HT-29 (cell line): ENCODE data around the gene MME. TPM values are rescaled to one million over a fixed set of nuclear protein-coding genes. Genes with fewer than 3 reads are reported as not detected.

Experiments
- DNase-seq: peaks from one replicate; pipeline ENCODE4 v3.0.0-alpha.2; 2015; ENCODE audit warnings: low spot score
- total RNA-seq: library from RNA; depleted of rRNA; stranded (reverse); fragments of >200 nt; shearing (Covaris generic); gene quantifications from 2 replicates; pipeline ENCODE4 v1.2.3, GENCODE V29; 2014

The MME gene
- total RNA-seq, 1 experiment from 2014 or later, result 0.03 TPM

DNA sequence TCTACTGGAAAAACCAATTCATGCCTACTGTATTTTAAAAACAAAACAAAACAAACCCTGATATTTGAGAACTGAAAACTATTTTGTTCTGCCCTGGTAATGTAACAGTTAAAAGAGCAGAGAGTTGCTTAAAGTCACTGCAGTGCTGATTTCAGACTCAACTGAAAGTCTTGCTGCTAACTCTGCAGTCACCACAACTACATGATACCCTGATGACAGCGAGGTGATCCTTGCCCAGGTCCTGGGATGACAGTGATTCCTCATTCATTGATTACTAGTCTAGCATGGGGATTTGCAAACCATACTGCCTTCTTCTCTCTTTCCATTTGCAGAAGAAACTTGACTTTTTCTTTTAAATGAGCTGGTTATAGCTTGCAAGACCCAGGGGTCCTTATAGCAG, 67.5 kb downstream of the MME start:
- DNase-seq, result no peak

DNA sequence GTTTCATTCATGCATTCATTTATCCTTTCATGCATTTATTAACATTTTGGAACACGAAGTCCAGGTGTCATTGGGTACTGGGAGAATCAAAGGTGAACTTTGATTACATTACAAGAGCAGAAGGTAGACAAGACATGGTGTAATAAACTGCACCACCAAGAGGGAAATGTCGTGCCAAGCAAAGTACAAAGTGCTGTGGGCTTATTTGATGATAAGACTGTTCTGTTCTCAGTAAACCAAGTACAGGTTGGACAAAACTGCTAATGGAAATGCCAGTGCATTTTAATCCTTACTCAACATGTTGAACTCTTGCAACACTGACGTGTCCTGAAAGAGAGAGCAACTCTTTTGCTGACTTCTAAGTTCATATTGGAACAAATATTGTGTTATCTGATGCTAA, 69.4 kb downstream of the MME start:
- DNase-seq, result no peak

DNA sequence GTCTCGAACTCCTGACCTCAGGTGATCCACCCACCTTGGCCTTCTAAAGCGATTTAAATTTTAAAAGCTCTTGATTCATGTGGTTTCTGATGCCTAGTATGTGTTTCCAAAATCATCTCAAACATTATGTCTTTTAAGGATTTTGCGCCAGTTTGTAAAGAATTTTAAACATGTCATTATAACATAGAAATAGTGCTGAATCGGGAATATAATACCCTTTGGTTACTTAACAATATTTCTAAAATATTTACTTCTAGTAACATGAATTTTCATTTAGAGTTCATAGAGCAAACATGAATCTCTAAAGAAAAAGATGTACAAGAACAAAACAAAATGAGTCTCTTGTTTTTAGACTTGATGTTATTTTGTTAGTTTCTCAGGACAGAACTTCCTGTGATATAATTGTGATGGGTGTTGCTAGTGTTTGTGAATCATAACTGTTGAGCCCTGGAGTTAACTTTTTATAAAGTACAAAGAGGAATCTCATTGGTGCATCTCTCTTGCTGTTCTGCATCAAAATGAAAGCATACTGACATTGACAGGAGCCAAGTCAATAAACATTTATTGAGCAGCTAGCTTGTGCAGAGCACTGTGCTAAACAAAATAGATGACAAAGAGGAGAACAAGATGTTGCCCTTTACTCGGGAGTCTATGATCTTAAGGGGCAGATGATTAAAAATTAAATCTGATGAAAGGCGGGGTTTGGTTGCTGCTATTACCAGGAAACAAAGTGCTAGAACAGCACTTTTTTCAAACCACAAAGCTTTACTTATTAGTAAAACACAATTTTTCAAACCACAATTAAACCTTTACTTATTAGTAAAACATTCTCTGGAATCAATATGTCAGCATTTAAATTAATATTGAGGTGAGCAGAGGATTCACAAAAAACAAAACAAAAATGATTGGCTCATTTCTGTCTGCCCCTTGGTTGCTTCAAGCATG, 73.4 kb downstream of the MME start:
- no peak for DNase-seq

DNA sequence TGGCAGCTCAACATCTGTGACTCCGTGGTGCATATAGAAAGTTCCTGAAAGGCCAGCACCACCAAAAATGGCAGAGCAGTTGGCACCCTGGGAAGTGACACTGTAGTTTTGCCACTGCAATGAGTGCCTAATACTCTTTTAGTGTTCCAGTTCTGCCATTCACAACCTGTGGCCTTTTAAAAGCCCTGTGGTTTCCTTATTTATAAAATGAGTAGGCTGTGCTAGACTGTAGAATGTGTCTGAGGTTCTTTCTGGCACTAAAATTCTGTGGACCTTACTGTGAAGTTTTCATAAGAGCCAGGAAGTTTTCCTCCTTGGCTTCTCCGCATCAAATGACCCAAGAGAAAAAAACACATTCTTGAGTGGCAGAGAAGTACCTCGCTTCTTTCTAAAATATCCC, 74.1 kb downstream of the MME start:
- DNase-seq, result no peak

DNA sequence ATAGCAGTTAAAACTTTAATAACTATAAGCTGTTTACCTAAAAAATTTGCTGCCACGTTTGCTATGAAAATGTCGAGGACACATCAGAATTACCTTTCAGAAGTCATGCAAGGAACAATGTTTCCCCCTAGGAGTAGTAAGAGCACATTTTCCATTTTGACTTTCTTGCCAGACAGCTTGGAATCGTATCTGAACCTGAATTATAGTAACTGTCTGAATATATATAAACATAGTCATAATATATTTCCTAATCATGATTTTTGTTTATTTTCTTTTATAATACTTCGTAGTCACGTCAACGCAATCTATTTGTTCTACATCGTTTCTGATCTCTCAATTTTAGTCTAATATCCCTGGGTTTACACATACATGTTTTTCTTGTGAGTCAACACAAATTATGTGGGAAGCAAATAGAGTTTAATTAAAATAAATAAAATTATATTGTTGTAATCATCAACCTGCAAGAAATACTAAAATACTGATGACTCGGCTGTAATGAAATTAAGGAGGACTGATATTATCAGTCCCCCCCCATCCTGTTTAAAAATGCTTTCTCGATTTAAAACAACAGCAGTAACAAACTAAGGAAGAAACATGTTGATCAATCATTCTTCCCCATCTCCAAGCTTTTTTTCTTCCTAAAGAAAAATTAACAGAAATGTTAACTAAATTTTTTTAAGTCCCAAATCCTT, 78.4 kb downstream of the MME start:
- DNase-seq, result no peak

DNA sequence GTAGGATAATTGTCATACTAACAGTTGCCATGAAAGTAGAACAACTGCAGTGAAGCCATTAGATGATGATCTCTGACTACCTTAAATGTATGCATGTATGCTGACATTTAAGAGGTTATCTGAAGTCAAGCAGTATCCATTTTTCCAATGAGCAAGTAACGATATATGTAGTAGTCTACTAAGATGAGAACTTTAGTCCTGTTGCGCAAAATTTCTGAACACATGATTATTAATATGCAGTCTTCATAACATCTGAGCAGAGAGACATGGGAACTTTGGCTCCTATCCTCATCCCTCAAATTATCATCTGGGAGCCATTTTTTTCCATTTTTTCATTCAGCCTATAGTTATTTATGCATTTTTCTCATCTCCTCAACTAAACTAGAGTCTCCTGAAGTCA, 79.2 kb downstream of the MME start:
- DNase-seq, result no peak

DNA sequence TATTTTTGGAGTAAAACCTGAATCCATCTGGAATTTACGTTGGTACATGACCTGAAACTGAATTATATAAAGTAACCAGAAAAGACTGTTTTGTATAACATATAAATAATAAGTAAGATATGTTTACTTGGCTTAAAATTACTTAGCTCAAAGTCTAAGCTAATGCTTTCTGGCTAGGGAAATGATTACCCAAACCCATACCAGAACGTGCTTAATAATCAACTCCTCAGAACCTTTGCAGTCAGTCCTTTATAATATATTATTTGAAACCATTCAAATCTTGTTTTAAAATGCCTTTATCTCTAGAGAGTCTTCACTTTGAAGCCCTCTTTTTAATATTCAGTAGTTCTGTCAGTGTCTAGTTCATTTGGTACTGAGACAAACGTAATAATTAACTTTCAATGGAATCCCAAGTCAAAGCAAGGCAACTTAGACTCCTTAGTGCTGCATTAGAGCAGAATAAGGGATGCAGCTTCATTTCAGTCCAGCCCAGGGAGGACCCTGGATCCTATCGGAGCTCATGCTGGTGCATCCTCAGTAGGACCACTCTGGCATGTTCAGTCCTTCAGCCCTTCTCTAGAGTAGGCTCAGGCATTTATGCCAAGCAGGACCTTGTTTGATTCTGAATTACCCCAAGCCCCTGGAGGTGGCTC, 81.6 kb downstream of the MME start:
- no peak for DNase-seq

DNA sequence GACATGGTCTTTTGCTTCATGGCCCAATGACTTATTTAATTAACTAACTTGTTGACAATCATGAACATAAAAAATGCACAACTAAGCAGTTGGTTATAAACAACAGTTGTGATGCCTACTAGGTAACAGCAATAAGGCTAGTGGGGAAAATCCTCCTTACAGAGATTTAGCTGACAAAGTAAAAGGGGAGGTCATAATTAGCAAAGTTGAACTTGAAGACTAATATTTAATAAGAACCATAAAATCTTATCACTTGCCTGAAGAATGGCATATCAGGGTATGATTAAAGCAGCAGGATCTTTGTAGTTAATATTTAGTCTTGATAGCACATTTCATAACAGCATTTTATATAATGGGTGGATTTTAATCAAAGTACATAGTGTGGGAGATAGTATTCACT, 84.2 kb downstream of the MME start:
- peak; percentile 24 for DNase-seq

DNA sequence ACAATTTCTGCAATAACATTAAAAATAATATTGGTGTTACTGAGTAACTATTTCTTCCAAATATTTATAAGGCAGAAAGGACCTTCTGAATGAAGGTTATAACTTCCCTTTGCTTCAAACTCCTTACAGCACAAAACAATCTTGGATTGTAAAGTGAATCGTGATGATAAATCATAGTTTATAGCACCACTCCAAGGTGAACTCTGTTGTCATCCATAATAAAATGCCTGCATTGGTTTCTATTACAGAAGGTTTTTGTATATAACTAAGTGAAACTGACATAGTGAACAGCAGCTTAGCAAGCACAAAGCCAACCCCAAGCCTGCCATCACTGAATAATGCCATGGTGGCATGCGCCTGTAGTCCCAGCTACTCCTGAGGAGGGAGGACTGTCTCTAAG, 86.3 kb downstream of the MME start:
- DNase-seq, result no peak

DNA sequence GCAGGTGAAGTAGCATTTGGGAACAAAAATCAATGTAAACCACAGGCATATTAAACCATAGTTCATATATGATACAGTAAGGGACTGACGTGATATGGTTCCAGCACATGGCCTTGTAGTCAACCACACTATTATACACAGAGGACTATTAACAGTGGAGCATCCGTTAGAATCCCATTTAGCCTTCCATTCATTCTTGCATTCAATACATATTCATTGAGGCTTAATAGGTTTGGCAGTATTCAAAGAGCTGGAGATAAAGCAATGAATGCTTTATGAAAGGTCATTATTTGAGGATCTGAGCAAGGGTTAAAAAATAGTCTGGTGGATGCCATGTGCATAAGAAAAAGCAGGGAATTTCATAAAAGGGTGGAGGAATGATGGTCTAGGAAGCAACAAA, 89.1 kb downstream of the MME start:
- DNase-seq, result no peak

DNA sequence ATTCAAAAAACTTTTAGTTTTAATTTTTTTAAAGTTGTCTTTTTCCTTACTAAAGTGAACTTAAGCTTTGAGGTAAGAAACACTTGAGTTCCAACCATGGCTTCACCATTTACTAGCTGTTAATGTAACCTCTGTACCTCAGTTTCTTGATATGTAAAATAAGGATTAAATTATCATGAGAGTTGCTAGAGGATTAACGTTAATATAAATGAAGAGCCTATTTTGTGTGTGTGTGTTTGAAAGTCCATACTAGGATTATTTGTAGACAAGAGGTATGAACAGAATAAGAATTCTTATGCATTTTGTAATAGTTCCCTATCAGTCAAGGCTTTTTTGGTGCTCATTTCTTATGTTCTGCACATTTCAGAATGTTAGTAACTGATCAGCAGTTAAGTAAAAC, 93.7 kb downstream of the MME start:
- no peak for DNase-seq

DNA sequence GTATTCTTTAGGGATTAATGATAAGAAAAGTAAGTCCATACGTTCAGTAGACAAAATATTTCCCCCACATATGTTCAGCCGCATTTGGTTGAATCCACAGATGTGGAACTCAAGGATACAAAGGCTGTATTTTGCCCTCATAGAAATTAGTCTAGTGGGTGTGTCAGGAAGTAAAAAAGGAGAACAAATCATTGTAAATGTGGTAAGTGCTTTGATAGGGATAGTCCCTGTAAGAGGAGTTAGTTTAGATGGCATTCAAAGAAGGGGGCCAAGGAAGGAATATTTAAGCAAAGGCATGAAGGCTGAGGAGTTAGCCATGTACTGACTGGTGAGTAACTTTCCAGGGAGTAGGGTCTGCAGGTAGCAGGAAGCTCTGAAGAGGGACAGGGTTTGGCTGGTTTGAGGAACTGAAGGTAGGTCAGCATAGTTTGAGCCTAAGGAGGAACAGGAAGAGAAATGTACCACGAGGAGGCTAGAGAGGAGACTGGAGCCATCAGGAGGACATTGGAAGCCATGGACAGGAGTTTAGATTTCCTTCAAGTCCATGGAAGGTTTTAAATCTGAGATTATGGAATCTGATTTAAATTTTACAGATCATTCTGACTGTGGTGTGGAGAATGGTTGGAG, 98.8 kb downstream of the MME start:
- no peak for DNase-seq

DNA sequence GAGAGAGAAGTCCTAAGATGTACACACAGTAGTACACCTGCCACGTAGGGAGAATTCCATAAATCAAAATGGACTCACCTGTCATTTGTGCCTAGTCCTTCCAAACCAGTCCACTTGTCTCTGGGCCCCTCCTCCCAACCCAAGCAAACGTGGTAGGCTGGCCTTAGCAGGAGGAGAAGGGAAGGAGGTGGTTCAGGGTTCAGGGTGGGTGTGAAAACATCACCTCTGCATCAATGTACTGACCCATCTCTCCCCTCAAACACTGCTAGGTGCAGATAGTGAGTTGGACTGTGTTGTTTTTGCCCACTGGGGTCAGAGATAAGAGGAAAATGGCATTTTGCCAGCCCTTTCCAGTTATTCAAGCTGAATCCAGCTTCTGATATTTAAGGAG, 99.3 kb downstream of the MME start:
- DNase-seq, result no peak

DNA sequence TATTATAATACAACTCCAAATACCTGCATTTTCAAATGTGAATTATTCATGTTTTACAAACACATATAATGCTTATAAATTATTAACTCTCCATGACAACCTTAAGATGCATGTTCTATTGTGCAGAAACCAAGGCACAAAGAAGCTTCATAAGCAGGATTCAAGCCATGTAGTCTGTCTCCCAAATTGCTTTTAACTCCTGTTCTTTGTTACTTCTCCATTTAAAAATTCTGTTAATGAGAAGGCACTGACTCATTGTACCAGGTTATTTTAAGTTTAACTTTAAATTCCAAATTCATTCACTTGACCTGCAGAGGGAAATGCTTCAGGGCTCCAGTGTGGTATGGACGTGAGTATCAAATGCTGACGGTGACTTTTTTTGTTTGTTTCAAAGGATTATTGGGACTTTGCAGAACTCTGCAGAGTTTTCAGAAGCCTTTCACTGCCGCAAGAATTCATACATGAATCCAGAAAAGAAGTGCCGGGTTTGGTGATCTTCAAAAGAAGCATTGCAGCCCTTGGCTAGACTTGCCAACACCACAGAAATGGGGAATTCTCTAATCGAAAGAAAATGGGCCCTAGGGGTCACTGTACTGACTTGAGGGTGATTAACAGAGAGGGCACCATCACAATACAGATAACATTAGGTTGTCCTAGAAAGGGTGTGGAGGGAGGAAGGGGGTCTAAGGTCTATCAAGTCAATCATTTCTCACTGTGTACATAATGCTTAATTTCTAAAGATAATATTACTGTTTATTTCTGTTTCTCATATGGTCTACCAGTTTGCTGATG, 100.0 kb downstream of the MME start:
- DNase-seq, result no peak

DNA sequence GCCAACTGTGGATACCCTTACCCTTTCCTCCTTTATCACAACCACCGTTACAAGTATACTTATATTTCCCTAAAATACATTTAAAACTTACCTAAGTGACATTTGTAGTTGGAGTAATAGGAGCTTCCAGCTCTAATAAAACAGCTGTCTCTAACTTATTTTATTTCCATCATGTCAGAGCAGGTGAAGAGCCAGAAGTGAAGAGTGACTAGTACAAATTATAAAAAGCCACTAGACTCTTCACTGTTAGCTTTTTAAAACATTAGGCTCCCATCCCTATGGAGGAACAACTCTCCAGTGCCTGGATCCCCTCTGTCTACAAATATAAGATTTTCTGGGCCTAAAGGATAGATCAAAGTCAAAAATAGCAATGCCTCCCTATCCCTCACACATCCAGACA, 102.3 kb downstream of the MME start:
- no peak for DNase-seq

DNA sequence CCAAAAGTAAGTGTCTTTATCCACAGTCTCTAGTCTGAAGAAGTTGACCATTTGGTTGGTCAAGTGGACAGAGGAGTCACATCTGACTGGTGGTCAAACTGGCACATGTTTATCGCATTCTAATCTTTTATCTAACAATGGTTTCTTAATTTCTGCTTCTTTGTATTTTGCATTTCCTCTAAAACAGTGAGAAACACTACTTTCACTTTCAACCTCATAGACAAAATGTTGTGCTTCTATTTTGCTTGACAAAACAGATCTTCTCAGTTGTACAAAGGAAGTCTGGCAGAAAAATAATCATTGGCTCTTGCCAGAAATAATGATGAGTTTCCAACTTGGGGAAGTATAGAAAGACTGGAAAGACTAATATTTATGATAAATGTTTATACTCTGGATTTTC, 103.9 kb downstream of the MME start:
- DNase-seq, result no peak

DNA sequence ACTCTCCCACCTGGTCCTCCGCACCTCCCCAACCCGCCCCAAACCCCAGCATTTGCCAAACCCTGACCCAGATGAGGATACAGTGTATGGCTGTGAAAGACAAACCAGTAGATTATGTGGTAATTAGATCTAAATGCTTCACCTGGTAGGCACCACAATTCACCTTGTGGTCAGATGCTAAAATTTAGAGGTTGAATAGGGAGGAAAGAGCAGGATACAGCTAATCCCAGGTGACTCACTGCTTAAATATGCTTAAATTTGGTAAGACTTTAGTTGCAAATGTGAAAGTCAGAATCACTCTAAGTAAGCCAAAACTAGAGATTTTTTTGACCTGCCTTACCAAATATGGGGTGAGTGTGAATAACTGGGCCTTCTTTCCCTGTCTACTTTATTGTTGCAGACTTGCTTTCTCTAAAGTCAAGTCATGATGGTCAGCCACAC, 105.5 kb downstream of the MME start:
- DNase-seq, result no peak

DNA sequence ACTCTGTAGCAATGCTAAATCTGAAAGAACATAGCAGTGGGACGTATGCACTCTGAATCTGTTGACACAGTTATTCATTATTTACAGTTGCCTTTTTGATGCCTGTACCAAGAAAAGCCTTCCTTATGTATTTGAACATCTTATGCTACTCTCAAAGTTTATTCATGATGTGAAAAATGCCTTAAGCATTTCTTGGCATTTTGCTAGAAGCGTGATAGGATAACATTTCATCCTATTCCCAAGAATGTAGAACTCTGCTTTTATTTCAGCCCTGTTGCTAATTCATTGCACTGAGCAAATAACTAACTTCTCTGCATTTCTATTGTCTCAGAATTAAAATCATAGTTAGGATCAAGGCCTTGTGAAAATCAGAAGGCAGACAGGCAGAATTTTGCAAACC, 107.9 kb downstream of the MME start:
- no peak for DNase-seq

DNA sequence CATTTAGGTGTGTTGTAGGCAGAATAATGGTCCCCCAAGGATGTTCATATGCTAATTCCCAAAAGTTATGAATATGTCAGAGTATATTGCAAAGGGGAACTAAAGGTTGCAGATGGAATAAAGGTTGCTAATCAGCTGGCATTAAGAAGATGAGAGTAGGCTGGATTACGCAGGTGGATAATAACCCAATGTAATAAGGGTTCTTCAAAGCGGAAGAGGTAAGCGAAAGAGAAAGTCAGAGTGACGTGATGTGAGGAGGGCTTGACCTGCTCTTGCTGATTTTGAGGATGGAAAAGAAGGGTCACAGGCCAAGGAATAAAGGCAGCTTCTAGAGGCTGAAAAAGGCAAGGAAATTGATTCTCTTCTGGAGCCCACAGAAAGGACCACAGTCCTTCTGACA, 109.4 kb downstream of the MME start:
- DNase-seq, result no peak

DNA sequence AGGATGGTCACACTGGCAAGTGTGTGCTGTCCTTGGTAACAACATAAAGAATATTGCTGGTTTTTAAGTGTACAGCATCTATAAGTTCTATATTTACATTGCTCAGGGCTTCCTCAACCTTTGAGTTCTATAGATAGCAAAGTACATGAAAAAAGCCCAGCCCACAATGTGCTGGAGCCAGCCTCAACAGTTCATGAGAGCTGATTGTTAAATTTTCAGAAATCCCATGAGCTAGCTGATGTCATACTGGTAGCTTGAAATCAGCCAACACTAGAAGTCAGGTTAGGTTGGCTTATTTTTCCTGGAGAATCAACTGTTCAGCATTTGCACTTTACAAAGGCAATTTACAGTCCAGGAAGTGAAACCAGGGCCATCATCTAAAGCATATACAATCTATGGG, 110.6 kb downstream of the MME start:
- no peak for DNase-seq
